Activated T-cell treated with anti-CD3 and anti-CD28 coated beads, Interleukin-2, amount 50 U/mL, for 72 hours (primary cell): Measurements from ENCODE around the gene LYG1. TPM values are rescaled to one million over a fixed set of nuclear protein-coding genes. Genes with fewer than 3 reads are reported as not detected.

Experiments used
- ATAC-seq, 2 donors: fragments of 150-1000 bp; cut with Tn5 transposase; replicated peaks in 1 of 2; 2 replicates each; pipeline ENCODE4 v1.10.0; 2021; ENCODE audit warnings: moderate library complexity in 2 of 2, mild to moderate bottlenecking in 1 of 2
- DNase-seq, 2 donors: peaks; one replicate each; pipeline ENCODE4 v3.0.0; 2021 to 2022; ENCODE audit warnings: mixed read lengths in 1 of 2
- H3K27ac Mint-ChIP-seq: one replicate; pipeline ENCODE4 v1.8.0; 2022; ENCODE audit warnings: mild to moderate bottlenecking, moderate library complexity, mixed read lengths
- H3K27me3 Mint-ChIP-seq: one replicate; pipeline ENCODE4 v1.8.0; 2022; ENCODE audit warnings: low read depth, mixed read lengths
- H3K36me3 Mint-ChIP-seq, 2 donors: one replicate each; pipeline ENCODE4 v1.8.0; 2022; ENCODE audit warnings: mixed read lengths in 2 of 2, mild to moderate bottlenecking in 1 of 2; ENCODE audit not compliant: insufficient read depth in 2 of 2
- H3K4me1 Mint-ChIP-seq: one replicate; pipeline ENCODE4 v1.8.0; 2022; ENCODE audit warnings: low read depth, mixed read lengths
- H3K4me3 Mint-ChIP-seq, 2 donors: one replicate each; pipeline ENCODE4 v1.8.0; 2022; ENCODE audit warnings: mild to moderate bottlenecking in 2 of 2, mixed read lengths in 2 of 2, moderate library complexity in 2 of 2
- H3K9me3 Mint-ChIP-seq, 2 donors: one replicate each; pipeline ENCODE4 v1.8.0; 2022; ENCODE audit warnings: mixed read lengths in 2 of 2
- total RNA-seq, 2 donors: library from RNA; stranded (reverse); gene quantifications; one replicate each; pipeline ENCODE4 v1.2.3, GENCODE V29; 2022

The LYG1 gene
- total RNA-seq, 2 donors from 2014 or later, result 0.83 to 1.5 TPM

- no peak within 1 kb of the TSS for H3K4me3 Mint-ChIP-seq
- ATAC-seq, result no peak
- no peaks in the 10 kb centered on the region for H3K9me3 Mint-ChIP-seq
- no peaks in the 10 kb centered on the region for H3K4me1 Mint-ChIP-seq
- no peak within 1 kb of the TSS for H3K27ac Mint-ChIP-seq
- no peak for DNase-seq
- no peaks in the 10 kb centered on the region for H3K36me3 Mint-ChIP-seq
- no peaks in the 10 kb centered on the region for H3K27me3 Mint-ChIP-seq
These were observed 45.3 kb downstream of the LYG1 start, which contains the start of gene LYG2 for GRCh38 chr2:99255491-99256318. TSS of gene LYG2 (minus strand) at chr2:99255666. CDS start at chr2:99254260, 1,406 bp downstream.

DNA sequence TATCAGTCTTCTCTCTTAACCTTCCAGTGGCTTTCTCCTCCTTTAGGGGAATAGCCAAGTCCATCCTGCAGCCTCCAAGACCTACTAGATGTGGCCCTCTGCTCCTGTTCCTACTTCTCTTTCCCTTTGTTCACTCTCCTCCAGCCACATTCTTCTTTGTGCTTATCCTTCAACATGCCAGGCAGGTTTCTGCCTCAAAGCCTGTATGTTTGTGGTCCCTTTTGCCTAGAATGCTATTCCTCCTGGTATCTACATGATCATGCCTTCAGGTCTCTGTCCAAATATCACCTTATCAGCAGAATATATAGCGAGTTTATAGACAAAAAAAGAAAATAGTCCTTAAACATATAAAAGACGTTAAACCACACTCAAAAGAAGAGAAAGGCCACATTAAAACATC lies 51.0 kb downstream of the LYG1 start:
- Mint-ChIP-seq H3K4me3 (no peak overlapping the region), H3K9me3 (peaks cover 0 to 2% of the 10 kb centered on the region in 2 donors), H3K36me3 (peaks cover 1 to 2% of the 10 kb centered on the region in 2 donors), H3K4me1 (no peaks in the 10 kb centered on the region), H3K27ac (no peak overlapping the region), H3K27me3 (no peaks in the 10 kb centered on the region)
- ATAC-seq (no peak), DNase-seq (no peak)

DNA sequence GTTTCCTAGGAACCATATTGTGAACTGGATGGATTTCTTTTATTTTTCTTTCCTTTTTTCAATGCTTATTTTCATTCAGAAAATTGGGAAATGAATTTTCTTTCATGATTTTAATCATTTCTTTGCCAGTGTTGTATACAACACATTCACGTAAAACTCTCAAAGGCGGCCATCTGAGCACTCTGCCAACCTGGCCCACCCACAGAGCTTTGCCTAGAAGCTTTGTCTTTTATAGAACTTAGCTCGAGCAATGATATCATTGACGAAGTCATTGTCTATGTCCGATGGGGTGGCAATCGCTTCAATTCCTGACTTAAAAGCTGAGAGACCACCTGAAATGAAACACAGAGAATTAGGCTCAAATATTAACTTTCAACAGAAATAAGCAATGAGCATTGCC lies 58.8 kb downstream of the LYG1 start:
- no peak overlapping the region for H3K4me3 Mint-ChIP-seq
- no peaks in the 10 kb centered on the region for H3K4me1 Mint-ChIP-seq
- H3K27ac Mint-ChIP-seq, result no peak overlapping the region
- ATAC-seq (no peak), DNase-seq (no peak)
- no peaks in the 10 kb centered on the region for H3K27me3 Mint-ChIP-seq
- H3K9me3 Mint-ChIP-seq, result no peaks in the 10 kb centered on the region
- H3K36me3 Mint-ChIP-seq, result peaks cover 1 to 2% of the 10 kb centered on the region in 2 donors

- no peaks in the 10 kb centered on the region for H3K4me1 Mint-ChIP-seq
- H3K9me3 Mint-ChIP-seq, result no peaks in the 10 kb centered on the region
- no peaks in the 10 kb centered on the region for H3K27me3 Mint-ChIP-seq
- H3K4me3 Mint-ChIP-seq, result no peak overlapping the region
- no peak overlapping the region for H3K27ac Mint-ChIP-seq
- no peak for ATAC-seq
- no peak for DNase-seq
- H3K36me3 Mint-ChIP-seq, result no peaks in the 10 kb centered on the region
These were observed 60.6 kb downstream of the LYG1 start for GRCh38 chr2:99240431-99240830.

DNA sequence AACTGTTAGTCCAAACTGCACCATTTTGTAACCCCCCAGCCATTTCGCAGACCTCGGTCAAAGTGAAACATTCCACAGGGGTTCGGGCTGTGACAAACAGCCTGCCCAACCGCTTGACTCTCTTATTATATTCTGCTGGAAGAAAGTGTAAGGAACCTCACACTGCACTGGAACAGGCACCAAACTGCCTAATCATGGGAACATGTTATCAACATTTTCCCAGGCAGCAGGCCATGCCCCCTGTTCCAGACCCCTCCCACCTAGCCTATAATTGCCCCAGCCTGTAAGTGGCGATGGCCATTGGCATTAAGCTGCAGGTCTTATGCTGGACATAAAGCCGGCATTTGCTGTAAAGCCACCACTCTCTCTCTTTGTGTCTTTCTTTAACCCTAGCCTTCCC lies 62.4 kb downstream of the LYG1 start:
- no peaks in the 10 kb centered on the region for H3K27me3 Mint-ChIP-seq
- no peaks in the 10 kb centered on the region for H3K36me3 Mint-ChIP-seq
- no peak overlapping the region for H3K4me3 Mint-ChIP-seq
- no peak for ATAC-seq
- H3K27ac Mint-ChIP-seq, result no peak overlapping the region
- no peak for DNase-seq
- peaks cover 0 to 3% of the 10 kb centered on the region in 2 donors for H3K9me3 Mint-ChIP-seq
- H3K4me1 Mint-ChIP-seq, result no peaks in the 10 kb centered on the region

Other genes starting within 250 kb of the LYG1 start
- gene C2orf15, start 159.5 kb downstream of the LYG1 start, total RNA-seq, result 1 to 10 TPM; 1.7 to 1.9 TPM
- 10 to 100 TPM; 14.4 to 14.5 TPM for gene TSGA10, start 146.3 kb downstream of the LYG1 start, total RNA-seq
- gene LIPT1, start 146.2 kb downstream of the LYG1 start, total RNA-seq, result 1 to 10 TPM; 4.9 to 5.6 TPM
- gene MITD1, start 120.1 kb downstream of the LYG1 start, total RNA-seq, result 10 to 100 TPM; 68.1 to 85.1 TPM
- 10 to 100 TPM; 32.7 to 41.8 TPM for gene MRPL30, start 120.0 kb downstream of the LYG1 start, total RNA-seq
- gene LYG2, start 45.5 kb downstream of the LYG1 start, total RNA-seq, result not detected
- gene TXNDC9, start 35.1 kb upstream of the LYG1 start, total RNA-seq, result 10 to 100 TPM; 24.5 to 30.9 TPM
- gene EIF5B, start 36.2 kb upstream of the LYG1 start, total RNA-seq, result 10 to 100 TPM; 44.3 to 49.0 TPM
- 10 to 100 TPM; 39.8 to 51.4 TPM for gene REV1, start 188.8 kb upstream of the LYG1 start, total RNA-seq